Measurements from ENCODE around the gene ZNF629.
A peak's percentile ranks its signal among the peaks of the same experiment; 100 is the strongest.

Gene ZNF629

GRCh38 chr16:30805370-30806169 lies 18.6 kb upstream of the ZNF629 start:
- peak overlapping the region; percentile 96 for H3K27ac Mint-ChIP-seq

GRCh38 chr16:30805056-30805369 lies 18.0 kb upstream of the ZNF629 start:
- no peak for TF ChIP-seq CTCF (IDR thresholded peaks at IDR 0.05)
- H3K27me3 Mint-ChIP-seq (ENCODE audit: low read depth, poor library complexity): peaks cover 26% of the 10 kb centered on the region
- peak overlapping the region; percentile 94 for H3K4me3 Mint-ChIP-seq
- no peaks in the 10 kb centered on the region for H3K9me3 Mint-ChIP-seq
- no peaks in the 10 kb centered on the region for H3K36me3 Mint-ChIP-seq (ENCODE audit: low read depth)
- DNase-seq: no peak
- H3K4me1 Mint-ChIP-seq: peaks cover 19% of the 10 kb centered on the region
- no peak overlapping the region for H3K27ac Mint-ChIP-seq

More at GRCh38 chr16:30805370-30806169, 18.6 kb upstream of the ZNF629 start:
- Mint-ChIP-seq H3K4me1 (peaks cover 19% of the 10 kb centered on the region), H3K4me3 (peak overlapping the region; percentile 94), H3K36me3 (ENCODE audit: low read depth) (no peaks in the 10 kb centered on the region), H3K27me3 (ENCODE audit: low read depth, poor library complexity) (peaks cover 20% of the 10 kb centered on the region), H3K9me3 (no peaks in the 10 kb centered on the region)
- no peak for TF ChIP-seq CTCF (IDR thresholded peaks at IDR 0.05)
- peak; percentile 81 for DNase-seq

GRCh38 chr16:30802936-30803335 lies 15.9 kb upstream of the ZNF629 start:
- TF ChIP-seq CTCF (IDR thresholded peaks at IDR 0.05): no peak
- H3K36me3 Mint-ChIP-seq (ENCODE audit: low read depth): no peaks in the 10 kb centered on the region
- H3K9me3 Mint-ChIP-seq: no peaks in the 10 kb centered on the region
- H3K27me3 Mint-ChIP-seq (ENCODE audit: low read depth, poor library complexity): peaks cover 26% of the 10 kb centered on the region
- H3K4me3 Mint-ChIP-seq: no peak overlapping the region
- H3K27ac Mint-ChIP-seq: no peak overlapping the region
- peaks cover 19% of the 10 kb centered on the region for H3K4me1 Mint-ChIP-seq
- DNase-seq: no peak

GRCh38 chr16:30797670-30798309 lies 10.8 kb upstream of the ZNF629 start:
- H3K27me3 Mint-ChIP-seq (ENCODE audit: low read depth, poor library complexity): peaks cover 29% of the 10 kb centered on the region
- no peak for TF ChIP-seq CTCF (IDR thresholded peaks at IDR 0.05)
- no peaks in the 10 kb centered on the region for H3K4me1 Mint-ChIP-seq
- H3K4me3 Mint-ChIP-seq: no peak overlapping the region
- H3K9me3 Mint-ChIP-seq: no peaks in the 10 kb centered on the region
- no peaks in the 10 kb centered on the region for H3K36me3 Mint-ChIP-seq (ENCODE audit: low read depth)
- no peak for DNase-seq
- no peak overlapping the region for H3K27ac Mint-ChIP-seq

GRCh38 chr16:30794634-30795033 lies 7.6 kb upstream of the ZNF629 start:
- Mint-ChIP-seq H3K36me3 (ENCODE audit: low read depth) (no peaks in the 10 kb centered on the region), H3K9me3 (no peaks in the 10 kb centered on the region), H3K27ac (no peak overlapping the region), H3K27me3 (ENCODE audit: low read depth, poor library complexity) (peaks cover 31% of the 10 kb centered on the region), H3K4me1 (no peaks in the 10 kb centered on the region), H3K4me3 (no peak overlapping the region)
- DNase-seq: no peak
- TF ChIP-seq CTCF (IDR thresholded peaks at IDR 0.05): no peak
